GM12875 (cell line): Measurements from ENCODE around the gene AKT1.

Experiments
- H3K4me3 ChIP-seq: one replicate; pipeline ENCODE4 v1.5.1; 2011; ENCODE audit warnings: low read depth, low read length, control low read depth
- TF ChIP-seq, protein P1 (sequence below): IDR thresholded peaks from 2 replicates; pipeline ENCODE4 v1.5.1; 2011; ENCODE audit warnings: low read depth, mild to moderate bottlenecking, control low read depth, inconsistent platforms, low read length, moderate library complexity, borderline replicate concordance; ENCODE audit not compliant: insufficient read depth

The AKT1 gene

DNA sequence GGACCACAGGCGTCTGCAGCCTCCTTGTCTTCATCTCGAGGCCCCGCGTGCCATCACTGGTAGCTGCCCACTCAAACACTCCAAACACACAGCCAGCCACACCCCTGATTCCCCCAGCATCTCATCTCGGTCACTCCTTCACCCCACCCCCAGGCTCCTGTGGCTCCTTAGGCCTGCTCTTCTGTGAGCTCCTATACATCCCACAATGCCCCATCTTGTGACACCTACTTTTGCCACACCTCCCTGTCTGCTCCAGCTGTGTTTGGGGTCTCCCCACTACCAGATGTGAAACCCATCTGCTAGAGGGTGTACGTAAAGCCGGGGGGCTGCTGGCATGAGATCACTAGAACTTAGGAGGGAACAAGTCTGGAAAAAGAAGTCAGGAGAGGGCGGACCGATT, 4.1 kb downstream of the AKT1 start:
- TF ChIP-seq, protein P1, sequence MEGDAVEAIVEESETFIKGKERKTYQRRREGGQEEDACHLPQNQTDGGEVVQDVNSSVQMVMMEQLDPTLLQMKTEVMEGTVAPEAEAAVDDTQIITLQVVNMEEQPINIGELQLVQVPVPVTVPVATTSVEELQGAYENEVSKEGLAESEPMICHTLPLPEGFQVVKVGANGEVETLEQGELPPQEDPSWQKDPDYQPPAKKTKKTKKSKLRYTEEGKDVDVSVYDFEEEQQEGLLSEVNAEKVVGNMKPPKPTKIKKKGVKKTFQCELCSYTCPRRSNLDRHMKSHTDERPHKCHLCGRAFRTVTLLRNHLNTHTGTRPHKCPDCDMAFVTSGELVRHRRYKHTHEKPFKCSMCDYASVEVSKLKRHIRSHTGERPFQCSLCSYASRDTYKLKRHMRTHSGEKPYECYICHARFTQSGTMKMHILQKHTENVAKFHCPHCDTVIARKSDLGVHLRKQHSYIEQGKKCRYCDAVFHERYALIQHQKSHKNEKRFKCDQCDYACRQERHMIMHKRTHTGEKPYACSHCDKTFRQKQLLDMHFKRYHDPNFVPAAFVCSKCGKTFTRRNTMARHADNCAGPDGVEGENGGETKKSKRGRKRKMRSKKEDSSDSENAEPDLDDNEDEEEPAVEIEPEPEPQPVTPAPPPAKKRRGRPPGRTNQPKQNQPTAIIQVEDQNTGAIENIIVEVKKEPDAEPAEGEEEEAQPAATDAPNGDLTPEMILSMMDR, result no peak
- H3K4me3 ChIP-seq, result no peak overlapping the region

DNA sequence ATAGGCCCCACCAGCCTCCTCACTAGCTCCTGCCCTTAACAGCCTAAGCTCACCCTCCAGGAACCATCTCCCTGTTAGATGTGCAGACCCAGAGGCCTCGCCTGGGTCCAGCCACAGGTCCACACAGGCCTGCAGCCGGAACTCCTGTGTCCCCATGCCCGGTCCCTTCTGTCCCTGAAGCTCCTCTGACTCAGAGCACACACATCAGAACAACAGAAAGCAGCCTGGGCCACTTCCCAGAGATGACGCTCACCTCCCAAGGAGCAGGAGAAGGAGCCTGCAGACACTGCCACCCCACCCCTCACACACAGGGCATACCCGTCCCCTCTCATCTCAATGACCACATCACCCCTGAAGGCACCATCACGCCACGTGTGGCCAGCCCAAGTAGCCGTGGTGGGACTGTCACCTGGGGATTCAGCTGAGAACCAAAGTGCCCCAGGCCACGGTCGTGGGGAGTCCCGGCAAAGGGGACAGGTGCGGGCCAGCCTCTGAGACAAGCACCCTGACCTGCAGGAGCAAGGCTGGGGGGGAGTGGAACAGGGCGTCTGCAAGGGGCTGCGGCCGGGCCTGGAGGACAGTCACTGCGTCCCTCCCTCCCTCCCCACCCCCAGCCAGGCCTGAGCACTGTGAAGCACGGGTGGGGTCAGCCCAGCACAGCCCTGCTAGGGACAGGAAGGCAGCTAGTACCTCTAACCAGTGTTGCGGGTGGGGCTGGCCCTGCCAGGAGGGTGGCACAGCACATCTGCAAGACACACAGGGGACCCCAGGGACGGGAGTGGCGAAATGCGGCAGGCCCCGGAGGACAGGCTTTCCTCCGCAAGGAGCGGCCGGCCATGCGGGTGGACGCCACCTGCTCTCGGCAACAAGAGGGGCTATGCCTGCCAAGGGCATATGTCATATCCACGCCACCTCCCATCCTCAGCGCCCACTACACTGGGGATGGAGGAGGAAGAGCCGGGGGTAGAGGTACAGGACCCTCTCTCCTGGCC, 5.5 kb downstream of the AKT1 start:
- H3K4me3 ChIP-seq, result no peak overlapping the region
- TF ChIP-seq, protein P1, result no peak

DNA sequence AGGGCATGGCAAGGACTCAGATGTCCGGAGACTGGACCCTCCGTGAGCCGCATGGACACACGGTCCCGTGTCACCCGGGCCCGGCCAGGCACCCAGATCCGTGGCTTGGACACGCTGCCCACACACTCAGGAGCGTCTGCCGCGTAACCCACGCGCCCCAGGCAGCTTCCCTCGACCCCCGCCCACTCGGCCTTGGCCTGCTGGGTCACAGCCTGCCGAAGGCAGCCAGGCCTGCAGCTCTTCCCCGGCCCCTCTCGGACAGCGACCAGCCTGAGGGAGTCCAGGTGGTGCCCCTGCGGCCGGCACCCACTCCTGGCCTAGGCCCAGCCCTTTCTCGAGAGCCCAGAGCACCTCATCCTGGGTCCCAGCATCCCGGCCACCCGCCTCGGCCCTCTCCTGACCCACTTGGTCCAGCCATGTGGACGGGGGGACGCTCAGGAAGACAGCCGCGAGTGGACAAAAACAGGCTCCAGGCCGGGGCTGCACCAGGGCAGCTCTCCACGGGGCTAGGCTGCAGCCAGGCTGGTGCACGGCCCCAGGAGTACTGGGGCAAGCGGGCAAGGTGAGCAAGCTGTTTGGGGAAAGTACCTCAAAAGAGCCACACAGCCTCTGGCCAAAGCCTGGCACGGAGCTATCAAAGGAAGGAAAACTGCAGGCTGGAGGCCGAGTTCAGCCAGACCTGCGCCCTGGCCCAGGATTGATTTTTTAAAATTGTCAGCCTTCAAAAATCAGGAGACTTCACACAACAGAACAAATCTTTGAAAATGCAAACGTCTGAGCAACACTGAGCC, 6.5 kb downstream of the AKT1 start:
- TF ChIP-seq, protein P1, result no peak

DNA sequence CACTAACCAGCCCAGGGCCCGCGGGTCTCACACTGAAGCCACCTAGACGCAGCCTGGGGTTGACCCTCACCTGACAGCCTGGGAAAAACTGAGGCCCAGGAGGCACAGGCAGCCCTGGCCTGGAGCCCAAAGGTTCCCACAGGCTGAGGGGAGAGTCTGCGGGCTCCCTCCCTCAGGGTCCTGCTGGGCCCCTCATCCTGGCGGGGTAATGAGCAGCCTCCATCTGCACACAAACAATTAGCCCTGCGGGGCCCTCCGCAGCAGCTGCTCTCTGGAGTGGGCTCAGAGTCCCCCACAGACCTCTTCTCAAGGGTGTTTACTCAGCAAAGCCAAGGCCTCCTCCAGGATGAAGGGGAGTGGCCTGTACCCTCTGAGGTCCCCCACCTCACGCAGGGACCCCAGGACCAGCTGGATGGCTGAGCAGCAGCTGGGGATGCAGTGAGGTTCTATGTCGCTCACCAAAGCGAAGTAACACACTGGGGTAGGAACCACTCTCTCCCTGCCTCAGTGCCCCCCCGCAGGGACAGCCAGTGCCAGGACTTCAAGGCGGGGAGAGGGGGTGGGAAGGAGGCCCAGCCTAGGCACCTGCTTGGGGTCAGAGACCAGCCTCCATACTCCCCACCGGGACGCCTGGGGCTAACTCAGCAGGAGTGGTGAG, 7.3 kb downstream of the AKT1 start:
- TF ChIP-seq, protein P1, result no peak

More for the DNA sequence above, 6.5 kb downstream of the AKT1 start:
- no peak overlapping the region for H3K4me3 ChIP-seq

DNA sequence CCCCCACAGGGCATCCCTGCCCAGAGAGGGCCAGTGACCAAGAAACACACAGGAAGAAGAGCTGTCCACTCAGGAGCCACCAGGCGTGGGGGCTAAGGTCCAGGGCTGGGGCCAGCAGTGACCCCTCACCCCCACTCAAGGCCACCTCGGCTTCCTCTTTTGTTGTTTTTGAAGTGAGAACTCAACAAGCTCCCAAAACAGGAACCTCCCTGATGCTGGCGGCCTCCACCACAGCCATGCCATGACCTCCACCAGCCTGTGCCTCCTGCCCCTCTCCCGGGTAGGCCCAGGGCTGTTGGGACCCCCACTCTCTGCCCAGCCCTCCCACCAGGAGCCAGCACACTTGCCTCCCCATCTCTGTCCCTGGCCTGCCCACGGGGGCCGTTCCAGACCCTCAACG, 7.8 kb downstream of the AKT1 start:
- H3K4me3 ChIP-seq, result no peak overlapping the region
- TF ChIP-seq, protein P1, result no peak

More for the DNA sequence above, 7.3 kb downstream of the AKT1 start:
- no peak overlapping the region for H3K4me3 ChIP-seq

DNA sequence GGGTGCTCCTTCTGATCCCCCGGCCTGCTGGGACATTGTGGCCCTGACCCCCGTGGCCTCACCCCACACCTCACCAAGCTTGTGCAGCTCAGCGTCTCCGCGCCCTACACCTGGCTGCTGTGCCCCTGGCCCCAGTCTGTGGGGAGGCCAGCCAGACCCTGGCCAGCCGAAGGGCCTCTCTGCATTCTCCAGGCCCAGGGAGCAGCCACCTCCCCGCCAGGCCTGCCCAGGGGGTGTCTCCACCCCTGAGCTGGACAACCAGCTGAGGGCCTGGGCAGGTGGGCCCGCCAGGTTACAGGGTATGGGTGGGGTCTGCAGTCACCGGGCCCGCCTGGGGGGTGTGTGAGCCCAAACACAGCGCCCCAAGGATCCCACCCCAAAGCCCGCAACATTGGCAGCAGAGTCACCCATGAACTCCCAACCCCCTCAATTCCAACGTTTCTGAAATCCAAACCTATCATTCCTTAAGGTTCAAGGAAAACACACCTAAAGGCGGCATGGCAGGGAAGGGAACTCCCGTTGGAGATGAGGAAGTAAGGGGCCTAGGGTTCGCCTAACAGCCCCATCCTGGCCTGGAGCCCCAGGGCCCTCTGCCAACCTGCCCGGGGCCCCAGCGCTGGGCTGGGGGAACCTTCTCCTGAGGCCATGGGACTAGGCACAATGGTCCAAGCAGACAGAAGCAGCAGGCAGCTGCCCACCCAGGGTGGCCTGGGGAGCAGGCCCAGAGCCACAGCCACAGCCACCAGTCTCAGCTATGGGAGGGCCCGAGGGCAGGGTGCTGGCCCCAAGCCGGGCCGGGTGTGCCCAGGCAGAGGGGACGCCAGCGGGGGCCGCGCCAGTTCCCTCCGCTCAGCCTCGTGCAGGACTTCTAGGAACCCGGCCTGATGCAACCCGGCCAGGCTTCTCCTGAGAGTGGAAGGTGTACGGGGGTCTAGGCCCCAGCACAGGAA, 8.5 kb downstream of the AKT1 start:
- H3K4me3 ChIP-seq, result no peak overlapping the region
- TF ChIP-seq, protein P1, result no peak
